GM19395 (cell line): ENCODE data around the gene MIOX.
"Not testable (repeated sequence)": the region's sequence is repeated elsewhere in the genome, so short reads cannot be mapped to it uniquely, and the experiment has no call there.

Source experiments
- ATAC-seq: cut with Tn5 transposase; IDR thresholded peaks from one replicate; pipeline ENCODE4 v1.9.1; 2021; ENCODE audit warnings: mild to moderate bottlenecking, moderate library complexity; ENCODE audit not compliant: unreplicated experiment

MIOX gene

GRCh38 chr22:50516068-50516467 lies 29.4 kb downstream of the MIOX start:
- ATAC-seq = no peak

DNA sequence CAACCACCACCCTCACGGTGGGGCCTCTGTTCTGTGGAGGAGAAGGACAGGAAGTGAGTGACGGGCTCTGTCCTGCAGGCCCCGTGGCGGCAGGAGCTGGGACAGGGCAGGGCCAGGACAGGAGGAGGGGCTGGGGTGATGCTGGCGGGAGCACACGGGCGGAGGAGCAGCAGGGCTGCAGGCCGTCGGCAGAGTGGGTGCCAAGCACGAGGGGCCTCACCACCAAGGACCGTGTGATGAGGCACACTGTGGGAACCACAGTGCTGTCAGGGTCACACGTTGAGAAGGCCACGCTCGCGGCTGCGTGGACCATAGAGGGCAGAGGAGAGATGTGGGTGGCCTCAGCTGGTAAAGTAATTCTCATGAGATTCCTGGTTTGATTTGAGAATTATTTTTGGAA lies 30.2 kb downstream of the MIOX start:
- ATAC-seq = no peak

DNA sequence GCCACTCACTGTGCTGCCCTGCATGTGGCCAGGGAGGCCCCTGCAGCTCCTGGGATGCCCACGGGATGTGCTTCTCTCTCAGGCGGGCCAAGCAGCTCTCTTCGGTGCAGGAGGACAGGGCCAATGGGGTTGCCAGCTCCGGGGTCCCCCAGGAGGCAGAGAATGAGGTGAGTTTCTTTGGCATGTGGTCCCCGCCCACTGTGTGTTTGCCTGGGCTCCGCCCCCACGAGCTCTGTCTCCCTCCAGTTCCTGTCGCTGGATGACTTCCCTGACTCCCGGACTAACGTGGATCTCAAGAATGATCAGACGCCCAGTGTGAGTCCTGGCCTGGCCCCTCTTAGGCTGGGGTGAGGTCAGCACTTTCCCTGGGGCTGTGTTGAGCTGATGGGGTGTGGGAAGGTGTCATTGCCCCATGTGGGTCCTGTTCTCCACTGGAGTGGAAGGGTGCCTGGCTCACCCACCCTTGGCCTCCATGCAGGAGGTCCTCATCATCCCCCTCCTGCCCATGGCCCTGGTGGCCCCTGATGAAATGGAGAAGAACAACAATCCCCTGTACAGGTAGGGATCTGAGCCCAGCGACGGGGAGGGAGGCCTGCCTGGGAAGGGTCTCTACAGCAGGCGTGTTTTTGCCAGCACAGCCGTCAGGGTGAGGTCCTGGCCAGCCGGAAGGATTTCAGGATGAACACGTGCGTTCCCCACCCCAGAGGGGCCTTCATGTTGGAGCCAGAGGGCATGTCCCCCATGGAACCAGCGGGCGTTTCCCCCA lies 31.0 kb downstream of the MIOX start:
- ATAC-seq = no peak

DNA sequence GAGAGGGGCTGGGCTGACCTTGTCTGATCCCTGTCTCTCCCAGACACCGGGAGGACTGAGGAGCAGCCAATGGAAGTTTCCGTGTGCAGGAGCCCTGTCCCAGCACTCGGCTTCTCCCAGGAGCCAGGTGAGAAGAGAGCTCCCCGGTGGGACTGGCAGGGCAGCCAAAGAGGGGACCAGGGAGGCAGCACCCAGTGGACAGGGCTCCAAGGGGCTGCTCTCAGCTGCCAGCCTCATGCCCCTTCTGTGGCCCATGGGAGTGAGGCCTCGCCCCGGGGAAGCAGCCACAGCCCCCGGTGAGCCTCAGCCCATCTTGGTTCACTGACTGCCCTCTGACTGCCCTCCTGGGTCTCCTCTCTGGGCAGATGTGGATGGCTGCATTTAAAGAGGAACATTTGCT lies 31.9 kb downstream of the MIOX start:
- no peak for ATAC-seq

DNA sequence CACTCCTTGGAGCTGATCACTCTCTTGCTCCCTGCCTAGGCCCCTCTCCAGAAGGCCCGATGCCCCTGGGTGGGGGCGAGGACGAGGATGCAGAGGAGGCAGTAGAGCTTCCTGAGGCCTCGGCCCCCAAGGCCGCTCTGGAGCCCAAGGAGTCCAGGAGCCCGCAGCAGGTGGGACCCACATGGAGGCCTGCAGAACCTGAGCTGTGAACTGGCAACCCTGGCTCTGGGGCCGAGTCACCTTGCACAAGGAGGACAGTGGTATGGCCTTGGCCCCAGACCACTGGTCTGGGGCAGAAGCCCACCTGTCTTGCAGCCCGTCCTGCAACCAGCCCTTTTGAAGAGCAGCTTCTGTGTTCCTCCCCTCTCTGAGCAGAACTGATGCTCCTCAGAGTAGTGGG lies 32.5 kb downstream of the MIOX start:
- no peak for ATAC-seq

- not testable (repeated sequence) for ATAC-seq
Observed at GRCh38 chr22:50520184-50520583, 33.5 kb downstream of the MIOX start.

- ATAC-seq = no peak
Observed at GRCh38 chr22:50520826-50521453, 34.3 kb downstream of the MIOX start.

GRCh38 chr22:50521710-50522109 lies 35.1 kb downstream of the MIOX start:
- ATAC-seq = no peak

DNA sequence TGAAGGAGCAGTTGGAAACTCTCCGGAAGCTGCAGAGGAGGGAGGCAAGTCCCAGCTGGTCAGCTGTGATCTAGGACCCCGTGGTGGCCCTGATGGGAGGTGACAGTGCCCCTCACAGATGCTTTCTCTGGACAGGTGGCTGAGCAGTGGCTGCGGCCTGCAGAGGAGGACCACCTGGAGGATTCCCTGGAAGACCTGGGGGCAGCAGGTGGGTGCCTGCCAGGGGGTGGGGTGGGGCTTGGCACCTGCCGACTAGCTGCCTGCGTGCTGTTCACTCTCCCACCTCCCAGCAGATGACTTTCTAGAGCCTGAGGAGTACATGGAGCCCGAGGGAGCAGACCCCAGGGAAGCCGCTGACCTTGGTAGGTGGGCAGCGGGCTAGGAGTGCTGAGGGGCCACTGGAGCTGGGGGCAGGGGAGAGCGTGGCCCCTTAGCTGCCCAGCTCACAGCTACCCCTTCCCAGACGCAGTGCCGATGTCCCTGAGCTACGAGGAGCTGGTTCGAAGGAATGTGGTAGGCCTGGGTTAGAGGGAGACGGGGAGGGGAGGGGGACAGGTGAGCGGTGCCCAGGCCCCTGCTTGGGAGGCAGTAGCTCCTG lies 35.6 kb downstream of the MIOX start:
- no peak for ATAC-seq

DNA sequence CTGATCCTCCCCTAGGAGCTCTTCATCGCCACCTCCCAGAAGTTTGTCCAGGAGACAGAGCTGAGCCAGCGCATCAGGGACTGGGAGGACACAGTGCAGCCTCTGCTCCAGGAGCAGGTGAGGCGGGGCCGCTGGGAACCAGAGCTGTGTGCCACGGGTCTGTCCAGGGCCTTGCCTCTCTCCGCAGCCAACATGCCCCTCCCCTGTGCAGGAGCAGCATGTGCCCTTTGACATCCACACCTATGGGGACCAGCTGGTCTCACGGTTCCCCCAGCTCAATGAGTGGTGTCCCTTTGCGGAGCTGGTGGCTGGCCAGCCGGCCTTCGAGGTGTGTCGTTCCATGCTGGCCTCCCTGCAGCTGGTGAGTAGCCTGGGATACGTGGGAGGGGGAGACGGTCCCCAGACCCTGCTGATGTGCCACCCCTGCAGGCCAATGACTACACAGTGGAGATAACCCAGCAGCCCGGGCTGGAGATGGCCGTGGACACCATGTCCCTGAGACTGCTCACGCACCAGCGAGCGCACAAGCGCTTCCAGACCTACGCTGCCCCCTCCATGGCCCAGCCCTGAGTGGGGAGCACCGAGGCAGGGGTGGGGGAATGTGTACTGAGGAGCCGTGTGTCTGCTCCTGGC lies 36.3 kb downstream of the MIOX start:
- ATAC-seq = no peak

DNA sequence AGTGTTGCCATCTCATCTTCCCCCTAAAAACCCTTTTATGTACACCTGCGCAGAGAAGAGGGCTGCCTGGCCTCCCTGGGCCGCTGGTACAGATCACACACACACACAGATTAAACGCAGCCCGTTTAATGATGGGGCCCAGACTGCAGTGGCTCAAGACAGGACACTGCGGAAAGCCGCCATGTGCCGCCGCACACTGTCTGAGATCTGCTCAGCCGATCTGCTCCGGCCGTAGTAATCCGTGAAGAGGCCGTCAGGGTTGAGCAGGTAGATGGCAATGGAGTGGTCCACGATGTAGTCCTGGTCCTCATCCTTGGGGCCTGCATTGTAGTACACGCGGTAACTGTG lies 36.8 kb downstream of the MIOX start:
- ATAC-seq = no peak

GRCh38 chr22:50523806-50524675 lies 37.4 kb downstream of the MIOX start:
- ATAC-seq = no peak

- no peak for ATAC-seq
Observed at GRCh38 chr22:50524676-50525103, 38.0 kb downstream of the MIOX start.

DNA sequence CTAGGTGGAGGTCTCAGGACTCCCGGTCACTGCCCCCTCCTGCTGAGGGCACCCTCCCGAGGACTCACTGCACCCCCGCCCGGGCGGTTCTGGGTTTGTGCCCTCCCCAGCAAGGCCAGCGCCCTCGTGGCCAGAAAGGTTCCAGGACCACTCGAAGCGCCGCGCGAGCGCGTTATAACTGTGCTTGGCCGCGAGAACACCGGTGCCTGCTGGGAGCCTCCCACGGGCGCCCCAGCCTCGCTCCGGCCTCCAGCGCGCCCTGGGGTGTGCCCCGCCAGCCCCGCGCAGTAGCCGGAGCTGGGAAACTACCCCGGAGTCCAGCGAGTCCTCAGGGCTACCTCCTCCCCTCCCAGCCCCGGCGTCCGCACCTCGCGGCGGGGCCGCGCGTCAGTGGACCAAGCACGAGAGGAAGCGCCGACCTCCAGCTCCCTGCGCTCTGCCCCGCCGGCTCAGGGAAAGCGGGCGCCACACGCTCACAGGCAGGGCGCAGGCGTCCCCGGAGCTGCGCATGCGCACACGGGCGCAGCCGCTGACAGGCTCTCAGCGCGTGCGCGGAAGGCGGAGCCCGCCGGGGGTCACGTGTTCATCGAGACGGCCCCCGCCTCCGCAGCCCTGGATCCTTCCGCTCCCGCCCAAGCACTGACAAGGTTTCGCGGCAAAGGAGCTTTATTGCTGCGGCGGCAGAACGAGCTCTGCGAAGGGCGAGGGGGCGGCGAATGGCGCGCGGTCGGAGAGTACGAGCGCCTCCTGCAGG lies 38.6 kb downstream of the MIOX start, which contains the start of gene SCO2:
TSS of gene SCO2 (minus strand) at position 495 of the 754 bp plus-strand sequence. CDS start 1,187 bp downstream, outside the sequence.
- ATAC-seq = peak; percentile 42

- ATAC-seq = peak; percentile 9
Observed at GRCh38 chr22:50525858-50526107, 39.1 kb downstream of the MIOX start.

DNA sequence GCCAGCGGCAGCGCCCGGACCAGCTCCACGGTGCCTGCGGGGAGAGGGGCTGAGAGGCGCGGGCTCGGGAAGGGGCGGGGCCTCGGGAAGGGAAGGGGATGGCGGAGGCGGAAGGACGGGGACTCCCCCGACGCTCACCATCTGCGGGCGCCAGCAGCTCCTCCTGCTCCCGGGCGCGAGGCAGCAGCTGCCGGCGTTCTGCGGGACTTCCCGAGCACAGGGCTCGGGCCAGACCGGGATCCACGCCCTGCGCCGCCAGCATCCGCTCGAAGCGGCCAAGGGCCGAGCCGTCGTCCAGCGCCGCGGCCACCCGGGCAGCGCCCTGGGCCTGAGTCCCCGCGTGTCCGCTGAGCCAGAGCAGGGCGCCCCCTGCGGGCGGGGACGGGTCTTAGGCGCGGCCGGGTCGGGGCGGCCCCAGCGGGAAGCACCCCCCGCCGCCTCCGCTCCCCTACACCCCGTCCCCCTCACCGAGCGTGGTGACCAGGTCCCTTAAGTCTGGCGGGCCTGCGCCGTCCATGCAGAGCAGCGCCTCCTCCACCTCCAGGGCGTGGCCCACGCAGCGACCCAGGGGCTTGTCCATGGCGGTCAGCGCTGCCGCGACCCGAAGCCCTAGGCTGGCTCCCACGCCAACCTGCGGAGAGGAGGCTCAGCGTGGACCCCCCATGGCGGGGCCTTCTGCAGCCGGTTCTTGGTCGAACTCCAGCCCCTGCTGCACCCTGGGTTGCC lies 39.6 kb downstream of the MIOX start:
- ATAC-seq = peak; percentile 40

- no peak for ATAC-seq
Observed at GRCh38 chr22:50526834-50527801, 40.5 kb downstream of the MIOX start.

DNA sequence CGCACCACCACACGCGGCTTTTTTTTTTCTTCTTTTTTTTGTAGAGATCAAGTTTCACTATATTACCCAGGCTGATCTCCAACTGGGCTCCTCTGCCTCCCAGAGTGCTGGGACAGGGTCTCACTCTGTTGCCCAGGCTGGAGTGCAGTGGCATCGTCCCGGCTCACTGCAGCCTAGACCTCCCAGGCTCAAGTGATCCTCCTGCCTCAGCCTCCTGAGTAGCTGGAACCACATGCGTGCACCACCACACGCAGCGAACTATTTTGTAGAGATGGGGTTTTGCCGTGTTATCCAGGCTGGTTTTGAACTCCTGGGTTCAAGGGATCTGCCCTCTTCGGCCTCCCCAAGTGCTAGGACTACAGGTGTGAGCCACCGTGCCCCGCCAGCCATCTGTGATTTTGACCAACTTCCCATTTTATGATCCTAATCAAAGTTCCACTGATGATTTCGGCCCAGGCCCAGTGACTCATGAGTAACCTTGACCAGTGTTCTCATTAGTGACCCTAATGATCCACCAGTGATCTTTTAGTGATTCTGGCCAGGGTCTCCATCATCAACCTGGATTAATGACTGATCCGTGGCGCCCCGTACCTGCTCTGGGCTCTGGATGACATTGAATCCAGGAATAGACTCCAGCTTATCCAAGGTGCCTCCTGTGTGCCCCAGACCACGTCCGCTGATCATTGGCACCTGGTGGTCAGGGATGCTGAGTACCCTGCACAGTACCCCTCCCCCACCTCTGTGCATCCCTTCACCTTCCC lies 41.4 kb downstream of the MIOX start:
- ATAC-seq = no peak
